ENCODE results near the gene NOS1AP. TPM values are rescaled to one million over a fixed set of nuclear protein-coding genes. Genes with fewer than 3 reads are reported as not detected.

NOS1AP gene
- total RNA-seq, 4 donors from 2014 or later, result 8.5 to 34.8 (median 14.1) TPM

DNA sequence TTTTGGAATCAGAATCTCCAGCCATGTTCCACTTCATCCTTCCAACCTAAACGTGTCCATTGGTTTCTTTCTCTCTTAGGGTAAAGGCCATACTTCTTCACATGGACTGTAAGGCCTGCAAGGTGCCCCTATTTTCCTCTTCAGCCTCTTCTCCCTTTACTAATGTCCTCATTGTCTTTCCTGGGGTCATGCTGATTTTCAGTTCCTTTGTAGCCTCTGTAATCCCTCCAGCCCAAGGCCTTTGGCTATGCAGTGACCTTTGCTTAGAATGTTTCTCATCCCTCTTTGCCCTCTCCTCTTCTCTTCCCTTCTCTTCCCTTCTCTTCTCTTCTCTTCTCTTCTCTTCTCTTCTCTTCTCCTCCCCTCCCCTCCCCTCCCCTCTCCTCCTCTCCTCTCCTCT is 194.6 kb downstream of the NOS1AP start:
- TF ChIP-seq POLR2A (IDR thresholded peaks at IDR 0.05) (no peak), POLR2AphosphoS5 (IDR thresholded peaks at IDR 0.05) (no peak), EP300 (IDR thresholded peaks at IDR 0.05; ENCODE audit: low read depth) (no peak)
- TF ChIP-seq, protein P1, sequence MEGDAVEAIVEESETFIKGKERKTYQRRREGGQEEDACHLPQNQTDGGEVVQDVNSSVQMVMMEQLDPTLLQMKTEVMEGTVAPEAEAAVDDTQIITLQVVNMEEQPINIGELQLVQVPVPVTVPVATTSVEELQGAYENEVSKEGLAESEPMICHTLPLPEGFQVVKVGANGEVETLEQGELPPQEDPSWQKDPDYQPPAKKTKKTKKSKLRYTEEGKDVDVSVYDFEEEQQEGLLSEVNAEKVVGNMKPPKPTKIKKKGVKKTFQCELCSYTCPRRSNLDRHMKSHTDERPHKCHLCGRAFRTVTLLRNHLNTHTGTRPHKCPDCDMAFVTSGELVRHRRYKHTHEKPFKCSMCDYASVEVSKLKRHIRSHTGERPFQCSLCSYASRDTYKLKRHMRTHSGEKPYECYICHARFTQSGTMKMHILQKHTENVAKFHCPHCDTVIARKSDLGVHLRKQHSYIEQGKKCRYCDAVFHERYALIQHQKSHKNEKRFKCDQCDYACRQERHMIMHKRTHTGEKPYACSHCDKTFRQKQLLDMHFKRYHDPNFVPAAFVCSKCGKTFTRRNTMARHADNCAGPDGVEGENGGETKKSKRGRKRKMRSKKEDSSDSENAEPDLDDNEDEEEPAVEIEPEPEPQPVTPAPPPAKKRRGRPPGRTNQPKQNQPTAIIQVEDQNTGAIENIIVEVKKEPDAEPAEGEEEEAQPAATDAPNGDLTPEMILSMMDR (IDR thresholded peaks at IDR 0.05), result no peak
- Histone ChIP-seq H3K4me1 (no peaks in the 10 kb centered on the region), H3K36me3 (no peaks in the 10 kb centered on the region), H3K9me3 (no peaks in the 10 kb centered on the region), H3K27me3 (no peaks in the 10 kb centered on the region), H3K27ac (no peak overlapping the region), H3K4me3 (no peak overlapping the region)
- intact Hi-C loops (cut with DNase I; ENCODE audit: low total_unique reads), result no loop called here
- no peak for DNase-seq
- in situ Hi-C loops (cut with MboI; ENCODE audit: low pct_ligation_motif_present in 1 of 4, low pct_unique_long_range_greater_than_20kb in 1 of 4, low sequenced_read_pairs in 3 of 4), result no loop called here
- WGBS, 2 donors (ENCODE audit: low coverage in 1 of 2), result 73 to 100% methylated on average over 1 of the region's 1 CpG

DNA sequence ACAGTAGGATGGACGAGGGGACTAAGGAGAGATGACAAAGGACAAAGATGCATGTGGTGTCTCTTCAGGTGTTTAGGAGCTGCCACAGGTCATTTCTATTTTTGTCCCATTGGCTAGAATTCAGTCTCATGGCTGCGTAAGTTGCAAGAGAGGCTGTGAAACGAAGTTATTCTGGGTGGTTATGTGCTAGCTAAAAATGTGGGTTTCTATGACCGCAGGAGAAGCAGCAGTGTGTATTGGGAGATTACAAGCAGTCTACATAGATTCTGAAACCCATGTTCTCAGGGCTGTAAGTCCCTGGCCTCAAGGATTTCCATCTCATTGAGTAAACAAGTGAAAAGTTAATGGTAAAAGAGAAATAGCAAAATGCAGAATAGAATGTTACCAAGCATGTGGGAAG is 196.5 kb downstream of the NOS1AP start:
- no peak overlapping the region for H3K27ac ChIP-seq
- H3K27me3 ChIP-seq, result no peaks in the 10 kb centered on the region
- DNase-seq, result no peak
- in situ Hi-C loops (cut with MboI; ENCODE audit: low pct_ligation_motif_present in 1 of 4, low pct_unique_long_range_greater_than_20kb in 1 of 4, low sequenced_read_pairs in 3 of 4) (no loop called here), intact Hi-C loops (cut with DNase I; ENCODE audit: low total_unique reads) (no loop called here)
- H3K36me3 ChIP-seq, result no peaks in the 10 kb centered on the region
- no peaks in the 10 kb centered on the region for H3K4me1 ChIP-seq
- TF ChIP-seq, protein P1 (IDR thresholded peaks at IDR 0.05), result no peak
- TF ChIP-seq POLR2A (IDR thresholded peaks at IDR 0.05) (no peak), EP300 (IDR thresholded peaks at IDR 0.05; ENCODE audit: low read depth) (no peak), POLR2AphosphoS5 (IDR thresholded peaks at IDR 0.05) (no peak)
- no peaks in the 10 kb centered on the region for H3K9me3 ChIP-seq
- 82 to 96% methylated on average over 4 of the region's 4 CpGs for WGBS, 2 donors (ENCODE audit: low coverage in 1 of 2)
- no peak overlapping the region for H3K4me3 ChIP-seq

DNA sequence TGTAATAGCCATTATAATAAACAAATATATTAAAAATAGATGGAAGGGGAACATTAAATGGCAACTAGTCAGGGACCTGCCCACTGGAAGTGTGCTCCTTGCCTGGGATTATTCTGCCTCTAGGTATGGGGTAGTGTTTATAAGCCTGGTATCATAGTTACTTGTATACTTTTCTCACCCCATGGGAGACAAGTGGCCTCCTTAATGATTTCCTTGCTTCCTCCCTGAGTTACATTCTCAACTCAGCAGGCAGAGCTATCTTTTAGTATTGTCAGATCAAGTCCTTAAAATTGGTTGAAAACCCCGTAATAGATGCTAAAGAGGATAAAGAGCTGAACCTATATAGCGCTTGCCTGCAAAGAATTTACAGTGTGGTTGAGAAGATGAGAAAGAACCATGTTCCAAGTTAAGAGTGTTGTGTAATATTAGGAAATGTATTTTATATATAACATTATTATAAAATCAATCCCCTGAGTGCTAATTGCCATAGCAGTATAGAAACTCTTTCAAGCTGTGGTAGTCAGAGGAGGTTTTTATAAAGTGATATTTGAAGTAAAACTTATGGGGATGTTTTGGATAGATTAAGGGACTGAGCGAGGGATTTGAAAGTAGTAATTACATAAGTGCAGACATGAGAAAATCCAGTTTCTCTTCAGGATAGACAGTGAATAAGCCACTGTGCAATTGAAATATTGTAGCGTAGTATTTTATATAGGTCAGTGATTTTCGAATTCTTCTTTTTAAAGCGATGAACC is 200.7 kb downstream of the NOS1AP start:
- H3K27me3 ChIP-seq, result no peaks in the 10 kb centered on the region
- intact Hi-C loops (cut with DNase I; ENCODE audit: low total_unique reads), result no loop called here
- no peaks in the 10 kb centered on the region for H3K9me3 ChIP-seq
- no peak overlapping the region for H3K4me3 ChIP-seq
- TF ChIP-seq POLR2A (IDR thresholded peaks at IDR 0.05), result no peak
- TF ChIP-seq POLR2AphosphoS5 (IDR thresholded peaks at IDR 0.05), result no peak
- no peak for TF ChIP-seq EP300 (IDR thresholded peaks at IDR 0.05; ENCODE audit: low read depth)
- TF ChIP-seq, protein P1 (IDR thresholded peaks at IDR 0.05), result no peak
- in situ Hi-C loops (cut with MboI; ENCODE audit: low pct_ligation_motif_present in 1 of 4, low pct_unique_long_range_greater_than_20kb in 1 of 4, low sequenced_read_pairs in 3 of 4), result loop anchor here in 2 of 4 donors (10.0 kb wide), 1 partner anchor 215 kb away; no protein-coding TSS in a partner anchor
- WGBS, 2 donors (ENCODE audit: low coverage in 1 of 2), result 90 to 92% methylated on average over 5 to 6 of the region's 6 CpGs
- no peaks in the 10 kb centered on the region for H3K36me3 ChIP-seq
- H3K4me1 ChIP-seq, result no peaks in the 10 kb centered on the region
- no peak overlapping the region for H3K27ac ChIP-seq
- DNase-seq, result no peak

DNA sequence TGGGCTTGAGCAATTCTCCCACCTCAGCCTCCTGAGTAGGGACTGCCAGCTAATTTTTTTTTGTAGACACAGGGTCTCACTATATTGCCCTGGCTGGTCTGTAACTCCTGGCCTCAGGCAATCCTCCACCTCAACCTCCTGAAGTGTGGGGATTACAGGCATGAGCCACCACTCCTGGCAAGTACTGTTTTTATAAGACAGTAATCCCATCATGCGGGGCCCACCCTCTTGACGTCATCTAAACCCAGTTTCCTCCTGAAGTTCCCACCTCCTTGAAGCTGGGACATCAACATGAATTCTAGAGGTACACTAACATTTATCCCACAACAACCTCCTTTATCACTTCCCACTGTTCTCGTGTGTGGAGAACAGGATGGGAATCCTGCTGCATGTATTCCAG is 202.5 kb downstream of the NOS1AP start:
- H3K9me3 ChIP-seq, result no peaks in the 10 kb centered on the region
- WGBS, 2 donors (ENCODE audit: low coverage in 1 of 2), result 67 to 85% methylated on average over 2 to 3 of the region's 3 CpGs
- intact Hi-C loops (cut with DNase I; ENCODE audit: low total_unique reads), result no loop called here
- H3K4me3 ChIP-seq, result no peak overlapping the region
- no peaks in the 10 kb centered on the region for H3K4me1 ChIP-seq
- no peak for DNase-seq
- TF ChIP-seq, protein P1 (IDR thresholded peaks at IDR 0.05), result no peak
- no peak for TF ChIP-seq EP300 (IDR thresholded peaks at IDR 0.05; ENCODE audit: low read depth)
- no peak for TF ChIP-seq POLR2AphosphoS5 (IDR thresholded peaks at IDR 0.05)
- no peak overlapping the region for H3K27ac ChIP-seq
- H3K36me3 ChIP-seq, result no peaks in the 10 kb centered on the region
- H3K27me3 ChIP-seq, result no peaks in the 10 kb centered on the region
- in situ Hi-C loops (cut with MboI; ENCODE audit: low pct_ligation_motif_present in 1 of 4, low pct_unique_long_range_greater_than_20kb in 1 of 4, low sequenced_read_pairs in 3 of 4), result loop anchor here in 2 of 4 donors (10.0 kb wide), 1 partner anchor 217 kb away; no protein-coding TSS in a partner anchor

All from transverse colon (tissue), 4 donors.